Loucy (cell line): ENCODE data around the gene FTO.

ENCODE experiments used
- EZH2phosphoT487 ChIP-seq: fragments of 200-600 bp; IDR thresholded peaks from 2 replicates; pipeline ENCODE4 v1.6.1; 2018; ENCODE audit warnings: antibody characterized with exemption, mild to moderate bottlenecking, moderate library complexity, borderline replicate concordance
- TF ChIP-seq, protein P1 (sequence below): fragments of 200-600 bp; sonication (generic); conservative IDR thresholded peaks from 2 replicates; pipeline ENCODE4 v1.5.1; 2014; ENCODE audit warnings: mild to moderate bottlenecking, antibody characterized with exemption, low read length

DNA sequence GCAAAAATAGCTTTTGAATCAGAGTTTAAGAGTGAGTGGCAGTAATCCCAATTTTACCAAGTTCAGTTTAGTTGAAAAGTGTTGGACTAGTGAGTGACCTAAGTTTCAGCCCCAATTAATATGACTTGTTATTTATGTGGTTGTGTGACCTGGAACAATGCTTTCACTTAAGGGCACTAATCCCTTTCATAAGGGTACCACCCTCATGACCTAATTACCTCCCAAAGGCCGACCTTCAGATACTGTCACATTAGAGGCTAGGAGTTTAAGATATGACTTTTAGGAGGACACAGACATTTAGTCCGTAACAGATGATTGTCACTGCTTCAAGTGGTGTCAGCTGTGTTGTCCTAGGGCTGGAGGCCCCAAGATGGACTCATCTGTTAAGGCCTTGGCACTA, 392.7 kb downstream of the FTO start:
- TF ChIP-seq, protein P1, sequence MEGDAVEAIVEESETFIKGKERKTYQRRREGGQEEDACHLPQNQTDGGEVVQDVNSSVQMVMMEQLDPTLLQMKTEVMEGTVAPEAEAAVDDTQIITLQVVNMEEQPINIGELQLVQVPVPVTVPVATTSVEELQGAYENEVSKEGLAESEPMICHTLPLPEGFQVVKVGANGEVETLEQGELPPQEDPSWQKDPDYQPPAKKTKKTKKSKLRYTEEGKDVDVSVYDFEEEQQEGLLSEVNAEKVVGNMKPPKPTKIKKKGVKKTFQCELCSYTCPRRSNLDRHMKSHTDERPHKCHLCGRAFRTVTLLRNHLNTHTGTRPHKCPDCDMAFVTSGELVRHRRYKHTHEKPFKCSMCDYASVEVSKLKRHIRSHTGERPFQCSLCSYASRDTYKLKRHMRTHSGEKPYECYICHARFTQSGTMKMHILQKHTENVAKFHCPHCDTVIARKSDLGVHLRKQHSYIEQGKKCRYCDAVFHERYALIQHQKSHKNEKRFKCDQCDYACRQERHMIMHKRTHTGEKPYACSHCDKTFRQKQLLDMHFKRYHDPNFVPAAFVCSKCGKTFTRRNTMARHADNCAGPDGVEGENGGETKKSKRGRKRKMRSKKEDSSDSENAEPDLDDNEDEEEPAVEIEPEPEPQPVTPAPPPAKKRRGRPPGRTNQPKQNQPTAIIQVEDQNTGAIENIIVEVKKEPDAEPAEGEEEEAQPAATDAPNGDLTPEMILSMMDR: no peak
- TF ChIP-seq EZH2phosphoT487: no peak
